T-cell (primary cell): ENCODE measurements around the gene BCAS3. TPM values are rescaled to one million over a fixed set of nuclear protein-coding genes. Genes with fewer than 3 reads are reported as not detected.
"Not testable (repeated sequence)": the region's sequence is repeated elsewhere in the genome, so short reads cannot be mapped to it uniquely, and the experiment has no call there.

Experiments used
- ATAC-seq, 4 experiments: fragments of 200-7000 bp in 3 of 4; fragments of 150-1000 bp in 1 of 4; cut with Tn5 transposase; replicated peaks in 1 of 4; 1 replicate in 3 of 4; 2 replicates in 1 of 4; pipeline ENCODE4 v1.10.0; 2021; ENCODE audit warnings: moderate library complexity in 3 of 4, mild to moderate bottlenecking in 2 of 4, moderate number of reproducible peaks in 1 of 4
- CTCF ChIA-PET, 2 donors: fragments of 300-600 bp; sonication (Branson Sonifier 250); formaldehyde crosslinking; loops; one replicate each; lab custom pipeline; 2022; ENCODE audit warnings: antibody characterized with exemption in 2 of 2; lab: Charles Lee
- POLR2A ChIA-PET, 2 donors: fragments of 300-600 bp; sonication (Branson Sonifier 250); formaldehyde crosslinking; loops; one replicate each; lab custom pipeline; 2022; ENCODE audit warnings: antibody characterized with exemption in 2 of 2; lab: Charles Lee
- DNase-seq, 35 experiments: peaks; one replicate each; pipeline versions ENCODE4 v3.0.0 to v3.0.0-alpha.2; 2013 to 2023
- H3K27ac ChIP-seq: one replicate; pipeline ENCODE4 v1.5.1; 2013; ENCODE audit warnings: low read length
- H3K27me3 ChIP-seq, 2 experiments: replicated peaks in 1 of 2; 1 replicate in 1 of 2; 2 replicates in 1 of 2; pipeline versions ENCODE4 v1.6.1 to v1.7.0; 2013; ENCODE audit warnings: low read length in 1 of 2, mixed read lengths in 1 of 2; ENCODE audit not compliant: control insufficient read depth in 2 of 2, insufficient read depth in 2 of 2; ENCODE audit errors: extremely low read depth in 1 of 2
- H3K36me3 ChIP-seq, 2 donors: 1 replicate in 1 of 2; 2 replicates in 1 of 2; pipeline versions ENCODE4 v1.6.1 to v1.7.0; 2013; ENCODE audit warnings: low read length in 1 of 2; ENCODE audit not compliant: control insufficient read depth in 2 of 2, insufficient read depth in 1 of 2; ENCODE audit errors: extremely low read depth in 1 of 2
- H3K4me1 ChIP-seq, 2 experiments: 1 replicate in 1 of 2; 2 replicates in 1 of 2; pipeline versions ENCODE4 v1.6.1 to v1.7.0; 2013; ENCODE audit warnings: low read length in 2 of 2, mixed read lengths in 1 of 2; ENCODE audit not compliant: insufficient read depth in 2 of 2, control insufficient read depth in 1 of 2; ENCODE audit errors: extremely low read depth in 1 of 2
- H3K4me3 ChIP-seq, 2 donors: 1 replicate in 1 of 2; 2 replicates in 1 of 2; pipeline versions ENCODE4 v1.5.1 to v1.7.0; 2013; ENCODE audit warnings: mild to moderate bottlenecking in 2 of 2, low read length in 1 of 2, moderate library complexity in 1 of 2; ENCODE audit not compliant: control insufficient read depth in 1 of 2; ENCODE audit errors: extremely low read depth in 1 of 2
- H3K9me3 ChIP-seq: 2 replicates; pipeline ENCODE4 v1.7.0; 2013
- H3K27ac Mint-ChIP-seq, 2 donors: one replicate each; pipeline ENCODE4 v1.8.0; 2020 to 2021; ENCODE audit warnings: mild to moderate bottlenecking in 2 of 2, mixed read lengths in 2 of 2
- H3K27me3 Mint-ChIP-seq, 2 donors: one replicate each; pipeline ENCODE4 v1.8.0; 2021 to 2022; ENCODE audit warnings: mixed read lengths in 2 of 2
- H3K36me3 Mint-ChIP-seq: one replicate; pipeline ENCODE4 v1.8.0; 2021; ENCODE audit warnings: mixed read lengths
- H3K4me1 Mint-ChIP-seq, 3 donors: one replicate each; pipeline ENCODE4 v1.8.0; 2020 to 2022; ENCODE audit warnings: mixed read lengths in 3 of 3, mild to moderate bottlenecking in 1 of 3
- H3K4me3 Mint-ChIP-seq, 3 donors: one replicate each; pipeline ENCODE4 v1.8.0; 2020 to 2022; ENCODE audit warnings: mild to moderate bottlenecking in 3 of 3, mixed read lengths in 3 of 3, moderate library complexity in 3 of 3
- H3K9me3 Mint-ChIP-seq, 3 donors: one replicate each; pipeline ENCODE4 v1.8.0; 2020 to 2022; ENCODE audit warnings: mixed read lengths in 3 of 3
- WGBS: methylation state at CpG from one replicate; pipeline ENCODE4 v1.1.5; 2013; ENCODE audit warnings: missing lambda C conversion rate; ENCODE audit not compliant: insufficient coverage; 5-methylcytosine and 5-hydroxymethylcytosine counted together
- total RNA-seq, 35 experiments: library from RNA in 6 of 35; stranded (reverse) in 6 of 35; fragments of 120-200 nt in 1 of 35; gene quantifications; one replicate each; pipeline versions ENCODE4 v1.2.1 to v1.2.4 and lab custom pipeline; 2013 to 2026

Gene BCAS3
- total RNA-seq, 5 donors from 2014 or later (not counting 1 experiment from before 2014, with no cell fraction given) = 33.8 to 57.8 (median 38.1) TPM

GRCh38 chr17:61436995-61437704 is 759.5 kb downstream of the BCAS3 start:
- CTCF ChIA-PET = no interaction called here
- no peak overlapping the region for H3K27ac Mint-ChIP-seq

GRCh38 chr17:61440697-61441096 is 763.0 kb downstream of the BCAS3 start:
- H3K27me3 ChIP-seq = peaks cover 2 to 38% of the 10 kb centered on the region in 2 experiments
- no peak overlapping the region for H3K27ac ChIP-seq
- no peaks in the 10 kb centered on the region for H3K9me3 ChIP-seq
- ChIA-PET POLR2A (no interaction called here), CTCF (no interaction called here)
- Mint-ChIP-seq H3K27me3 (peaks cover 43 to 67% of the 10 kb centered on the region in 2 donors), H3K9me3 (peaks cover 5 to 12% (median 10%) of the 10 kb centered on the region in 3 donors), H3K36me3 (peaks cover 11% of the 10 kb centered on the region), H3K4me1 (no peaks in the 10 kb centered on the region), H3K27ac (no peak overlapping the region), H3K4me3 (no peak overlapping the region)
- ATAC-seq (no peak), DNase-seq (no peak)
- H3K4me1 ChIP-seq = no peaks in the 10 kb centered on the region
- no peaks in the 10 kb centered on the region for H3K36me3 ChIP-seq
- no peak overlapping the region for H3K4me3 ChIP-seq

More at GRCh38 chr17:61436995-61437704, 759.5 kb downstream of the BCAS3 start:
- no peaks in the 10 kb centered on the region for H3K9me3 ChIP-seq
- Mint-ChIP-seq H3K4me1 (no peaks in the 10 kb centered on the region), H3K4me3 (no peak overlapping the region), H3K36me3 (peaks cover 11% of the 10 kb centered on the region), H3K9me3 (peaks cover 5 to 24% (median 10%) of the 10 kb centered on the region in 3 donors), H3K27me3 (peaks cover 38 to 46% of the 10 kb centered on the region in 2 donors)
- ATAC-seq = no peak
- no peak overlapping the region for H3K27ac ChIP-seq
- no peaks in the 10 kb centered on the region for H3K36me3 ChIP-seq
- no peak overlapping the region for H3K4me3 ChIP-seq
- DNase-seq = no peak
- no peaks in the 10 kb centered on the region for H3K4me1 ChIP-seq
- H3K27me3 ChIP-seq = peaks cover 2 to 14% of the 10 kb centered on the region in 2 experiments
- POLR2A ChIA-PET = no interaction called here

GRCh38 chr17:61441507-61441906 is 763.9 kb downstream of the BCAS3 start:
- H3K9me3 ChIP-seq, POLR2A ChIA-PET, ATAC-seq, H3K4me3 ChIP-seq, H3K27ac ChIP-seq, H3K36me3 ChIP-seq, H3K4me3 Mint-ChIP-seq, H3K4me1 Mint-ChIP-seq, H3K27ac Mint-ChIP-seq, H3K4me1 ChIP-seq, DNase-seq: not testable (repeated sequence)
- H3K27me3 ChIP-seq = peaks cover 2 to 39% of the 10 kb centered on the region in 2 experiments
- H3K36me3 Mint-ChIP-seq = peaks cover 11% of the 10 kb centered on the region
- WGBS = 88% methylated on average over 3 of the region's 6 CpGs
- CTCF ChIA-PET = interaction anchor here in 1 of 2 donors (0.6 kb wide), 1 partner anchor 280 kb away, joined by 13 read pairs; no protein-coding TSS in a partner anchor
- peaks cover 5 to 12% (median 10%) of the 10 kb centered on the region in 3 donors for H3K9me3 Mint-ChIP-seq
- H3K27me3 Mint-ChIP-seq = peaks cover 49 to 68% of the 10 kb centered on the region in 2 donors

GRCh38 chr17:61442136-61442775 is 764.6 kb downstream of the BCAS3 start:
- CTCF ChIA-PET = no interaction called here
- Mint-ChIP-seq H3K9me3 (peaks cover under 1 to 8% (median 6%) of the 10 kb centered on the region in 3 donors), H3K4me1 (no peaks in the 10 kb centered on the region), H3K27me3 (peaks cover 49 to 72% of the 10 kb centered on the region in 2 donors), H3K4me3 (no peak overlapping the region), H3K36me3 (peaks cover 7% of the 10 kb centered on the region), H3K27ac (no peak overlapping the region)
- 67% methylated on average over 1 of the region's 4 CpGs for WGBS
- Histone ChIP-seq H3K27me3 (peaks cover 2 to 43% of the 10 kb centered on the region in 2 experiments), H3K9me3 (no peaks in the 10 kb centered on the region), H3K36me3 (no peaks in the 10 kb centered on the region), H3K4me1 (no peaks in the 10 kb centered on the region), H3K4me3 (no peak overlapping the region), H3K27ac (no peak overlapping the region)
- ATAC-seq (no peak), DNase-seq (no peak)
- POLR2A ChIA-PET = interaction anchor here in 1 of 2 donors (0.6 kb wide), 1 partner anchor 31 kb away, joined by 6 read pairs; no protein-coding TSS in a partner anchor

Other genes with a start within 250 kb of the BCAS3 start
- 10 to 100 TPM; 32.2 to 42.0 (median 36.6) TPM for gene APPBP2, start 151.6 kb upstream of the BCAS3 start, total RNA-seq
- 10 to 100 TPM; 17.0 to 22.5 (median 19.6) TPM for gene PPM1D, start 77.7 kb upstream of the BCAS3 start, total RNA-seq